Measurements from ENCODE around the gene CREB1. TPM values are rescaled to one million over a fixed set of nuclear protein-coding genes. Genes with fewer than 3 reads are reported as not detected.
"Not testable (repeated sequence)": the region's sequence is repeated elsewhere in the genome, so short reads cannot be mapped to it uniquely, and the experiment has no call there.

The CREB1 gene
- total RNA-seq, 1 donor from 2014 or later, result 109 TPM

- intact Hi-C loops (cut with micrococcal nuclease), result no loop called here
These were observed 77.1 kb downstream of the CREB1 start for GRCh38 chr2:207606829-207607228.

GRCh38 chr2:207612714-207613113 is 83.0 kb downstream of the CREB1 start:
- intact Hi-C loops (cut with micrococcal nuclease), result no loop called here

- intact Hi-C loops (cut with micrococcal nuclease), result no loop called here
These were observed 85.1 kb downstream of the CREB1 start for GRCh38 chr2:207614824-207615223.

GRCh38 chr2:207616185-207616584 is 86.4 kb downstream of the CREB1 start:
- intact Hi-C loops (cut with micrococcal nuclease), result no loop called here

- intact Hi-C loops (cut with micrococcal nuclease), result no loop called here
These were observed 87.4 kb downstream of the CREB1 start for GRCh38 chr2:207617011-207617671.

- intact Hi-C loops (cut with micrococcal nuclease), result loop anchor here (10.0 kb wide), 2 partner anchors 1345 to 1535 kb away; partner anchors contain the start of genes INO80D and ZDBF2
These were observed 90.0 kb downstream of the CREB1 start for GRCh38 chr2:207619764-207620203.

GRCh38 chr2:207621501-207622039 is 91.8 kb downstream of the CREB1 start:
- intact Hi-C loops (cut with micrococcal nuclease), result loop anchor here (10.0 kb wide), 2 partner anchors 1347 to 1537 kb away; partner anchors contain the start of genes INO80D and ZDBF2

GRCh38 chr2:207624185-207625013 is 94.6 kb downstream of the CREB1 start:
- intact Hi-C loops (cut with micrococcal nuclease), result loop anchor here (1.0 to 10.0 kb wide), 13 partner anchors 87 to 1540 kb away; partner anchors contain the start of genes CCNYL1, EEF1B2, FASTKD2 and INO80D

- intact Hi-C loops (cut with micrococcal nuclease), result loop anchor here (1.0 to 10.0 kb wide), 9 partner anchors 86 to 1540 kb away; partner anchors contain the start of genes CCNYL1, EEF1B2, INO80D and NDUFS1
These were observed 95.5 kb downstream of the CREB1 start, which contains the start of gene METTL21A for GRCh38 chr2:207625014-207625907. TSS of gene METTL21A (minus strand) at chr2:207625394. CDS start at chr2:207624375, 1,019 bp downstream.

GRCh38 chr2:207629553-207629952 is 99.8 kb downstream of the CREB1 start:
- intact Hi-C loops (cut with micrococcal nuclease), result loop anchor here (10.0 kb wide), 2 partner anchors 1355 to 1545 kb away; partner anchors contain the start of genes INO80D and ZDBF2

GRCh38 chr2:207630491-207630890 is 100.7 kb downstream of the CREB1 start:
- intact Hi-C loops (cut with micrococcal nuclease), result no loop called here

GRCh38 chr2:207632575-207633493 is 103.1 kb downstream of the CREB1 start:
- intact Hi-C loops (cut with micrococcal nuclease), result no loop called here

GRCh38 chr2:207633686-207634085 is 103.9 kb downstream of the CREB1 start:
- intact Hi-C loops (cut with micrococcal nuclease), result no loop called here

GRCh38 chr2:207635468-207636200 is 105.9 kb downstream of the CREB1 start:
- intact Hi-C loops (cut with micrococcal nuclease), result no loop called here

- intact Hi-C loops (cut with micrococcal nuclease), result not testable (repeated sequence)
These were observed 109.5 kb downstream of the CREB1 start for GRCh38 chr2:207639288-207639687.

GRCh38 chr2:207640160-207640559 is 110.4 kb downstream of the CREB1 start:
- intact Hi-C loops (cut with micrococcal nuclease), result no loop called here

GRCh38 chr2:207640661-207641060 is 110.9 kb downstream of the CREB1 start:
- intact Hi-C loops (cut with micrococcal nuclease), result no loop called here

GRCh38 chr2:207643892-207644291 is 114.1 kb downstream of the CREB1 start:
- intact Hi-C loops (cut with micrococcal nuclease), result no loop called here

- intact Hi-C loops (cut with micrococcal nuclease), result not testable (repeated sequence)
These were observed 116.8 kb downstream of the CREB1 start for GRCh38 chr2:207646582-207646981.

Data from T-helper 1 cell treated with Interleukin-12 subunit alpha and Interleukin-12 subunit beta and Interleukin-4 antibody, amounts not matched to agents 30 ng/mL and 1 ng/mL, for 36 hours (primary cell).